Stomach (tissue), 4 donors: ENCODE measurements around the gene FRMD8.

ENCODE experiments used
- POLR2AphosphoS5 ChIP-seq, 3 donors: sonication (generic); formaldehyde crosslinking; IDR thresholded peaks; one replicate each; pipeline ENCODE4 v1.6.1; 2016; ENCODE audit warnings: antibody characterized with exemption in 3 of 3
- TF ChIP-seq, protein P1 (sequence below), 7 experiments: fragments of 450-650 bp in 4 of 7; fragments of 200-600 bp in 3 of 7; sonication (generic) in 3 of 7; IDR thresholded peaks; one replicate each; pipeline ENCODE4 v1.5.1; 2016 to 2019; ENCODE audit warnings: antibody characterized with exemption in 7 of 7, control low read depth in 2 of 7, mild to moderate bottlenecking in 1 of 7

DNA sequence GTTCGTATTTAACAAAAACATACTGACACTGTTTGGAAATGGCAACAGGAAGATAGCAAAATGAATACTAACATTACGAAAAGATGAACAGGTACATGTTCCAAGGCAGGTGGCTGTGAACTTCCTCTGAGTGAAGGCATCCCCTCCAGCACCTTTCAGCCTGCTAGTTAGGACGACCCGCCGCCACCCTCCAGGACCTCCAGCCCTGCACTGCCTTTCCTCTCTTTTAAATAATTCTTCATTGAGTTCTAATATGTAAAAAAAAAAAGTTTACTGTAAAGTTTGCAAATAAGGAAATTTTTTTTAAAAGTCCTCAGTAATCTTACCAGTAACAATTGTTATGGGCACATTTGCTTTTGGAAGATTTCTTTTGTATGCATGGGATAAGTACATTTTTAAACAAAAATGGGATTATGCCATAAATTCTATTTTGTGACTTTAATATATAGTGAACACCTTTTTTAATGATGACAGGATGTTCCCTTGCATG, 42.2 kb downstream of the FRMD8 start:
- TF ChIP-seq POLR2AphosphoS5 (IDR thresholded peaks at IDR 0.05) = peak in 2 of 3 donors; percentile 69 to 87
- TF ChIP-seq, protein P1, sequence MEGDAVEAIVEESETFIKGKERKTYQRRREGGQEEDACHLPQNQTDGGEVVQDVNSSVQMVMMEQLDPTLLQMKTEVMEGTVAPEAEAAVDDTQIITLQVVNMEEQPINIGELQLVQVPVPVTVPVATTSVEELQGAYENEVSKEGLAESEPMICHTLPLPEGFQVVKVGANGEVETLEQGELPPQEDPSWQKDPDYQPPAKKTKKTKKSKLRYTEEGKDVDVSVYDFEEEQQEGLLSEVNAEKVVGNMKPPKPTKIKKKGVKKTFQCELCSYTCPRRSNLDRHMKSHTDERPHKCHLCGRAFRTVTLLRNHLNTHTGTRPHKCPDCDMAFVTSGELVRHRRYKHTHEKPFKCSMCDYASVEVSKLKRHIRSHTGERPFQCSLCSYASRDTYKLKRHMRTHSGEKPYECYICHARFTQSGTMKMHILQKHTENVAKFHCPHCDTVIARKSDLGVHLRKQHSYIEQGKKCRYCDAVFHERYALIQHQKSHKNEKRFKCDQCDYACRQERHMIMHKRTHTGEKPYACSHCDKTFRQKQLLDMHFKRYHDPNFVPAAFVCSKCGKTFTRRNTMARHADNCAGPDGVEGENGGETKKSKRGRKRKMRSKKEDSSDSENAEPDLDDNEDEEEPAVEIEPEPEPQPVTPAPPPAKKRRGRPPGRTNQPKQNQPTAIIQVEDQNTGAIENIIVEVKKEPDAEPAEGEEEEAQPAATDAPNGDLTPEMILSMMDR (IDR thresholded peaks at IDR 0.05) = no peak
